NCI-H1105 (cell line): ENCODE measurements around the gene LRRC41.
"Not testable (repeated sequence)": the region's sequence is repeated elsewhere in the genome, so short reads cannot be mapped to it uniquely, and the experiment has no call there.

Source experiments
- DNase-seq: peaks from one replicate; lab custom pipeline; 2025; lab: John Stamatoyannopoulos, UW

Gene LRRC41

DNA sequence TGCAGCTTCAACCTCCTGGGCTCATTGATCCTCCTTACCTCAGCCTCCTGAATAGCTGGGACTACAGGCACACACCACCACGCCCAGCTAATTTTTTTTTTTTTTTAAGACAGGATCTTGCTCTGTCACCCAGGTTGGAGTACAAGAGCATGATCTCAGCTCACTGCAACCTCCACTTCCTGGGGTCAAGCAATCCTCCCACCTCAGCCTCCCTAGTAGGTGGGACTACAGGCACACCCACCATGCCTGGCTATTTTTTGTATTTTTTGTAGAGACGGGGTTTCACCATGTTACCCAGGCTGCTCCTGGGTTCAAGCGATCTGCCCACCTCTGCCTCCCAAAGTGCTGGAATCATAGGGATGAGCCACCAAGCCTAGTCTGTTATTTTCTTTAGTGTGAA lies 59.6 kb downstream of the LRRC41 start:
- DNase-seq, result not testable (repeated sequence)

GRCh38 chr1:46242918-46243317 lies 60.5 kb downstream of the LRRC41 start:
- DNase-seq, result no peak

GRCh38 chr1:46241733-46242132 lies 61.7 kb downstream of the LRRC41 start:
- DNase-seq, result not testable (repeated sequence)

DNA sequence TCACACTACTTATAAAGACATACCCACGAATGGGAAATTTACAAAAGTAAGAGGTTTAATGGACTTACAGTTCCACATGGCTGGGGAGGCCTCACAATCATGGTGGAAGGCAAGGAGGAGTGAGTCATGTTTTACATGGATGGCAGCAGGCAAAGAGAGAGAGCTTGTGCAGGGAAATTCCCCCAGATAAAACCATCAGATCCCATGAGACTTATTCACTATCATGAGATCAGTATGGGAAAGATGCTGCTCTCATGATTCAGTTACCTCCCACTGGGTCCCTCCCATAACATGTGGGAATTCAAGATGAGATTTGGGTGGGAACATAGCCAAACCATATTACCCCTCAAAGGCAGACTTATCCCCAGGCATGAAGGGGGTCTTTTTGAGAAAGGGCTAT lies 64.6 kb downstream of the LRRC41 start:
- not testable (repeated sequence) for DNase-seq

- no peak for DNase-seq
Measured at GRCh38 chr1:46236882-46237281, 66.5 kb downstream of the LRRC41 start.

- DNase-seq, result not testable (repeated sequence)
Measured at GRCh38 chr1:46231231-46231630, 72.2 kb downstream of the LRRC41 start.
